ENCODE results near the gene PKD1L1.

- no peak for TF ChIP-seq EP300 (IDR thresholded peaks at IDR 0.05)
- TF ChIP-seq, protein P1, sequence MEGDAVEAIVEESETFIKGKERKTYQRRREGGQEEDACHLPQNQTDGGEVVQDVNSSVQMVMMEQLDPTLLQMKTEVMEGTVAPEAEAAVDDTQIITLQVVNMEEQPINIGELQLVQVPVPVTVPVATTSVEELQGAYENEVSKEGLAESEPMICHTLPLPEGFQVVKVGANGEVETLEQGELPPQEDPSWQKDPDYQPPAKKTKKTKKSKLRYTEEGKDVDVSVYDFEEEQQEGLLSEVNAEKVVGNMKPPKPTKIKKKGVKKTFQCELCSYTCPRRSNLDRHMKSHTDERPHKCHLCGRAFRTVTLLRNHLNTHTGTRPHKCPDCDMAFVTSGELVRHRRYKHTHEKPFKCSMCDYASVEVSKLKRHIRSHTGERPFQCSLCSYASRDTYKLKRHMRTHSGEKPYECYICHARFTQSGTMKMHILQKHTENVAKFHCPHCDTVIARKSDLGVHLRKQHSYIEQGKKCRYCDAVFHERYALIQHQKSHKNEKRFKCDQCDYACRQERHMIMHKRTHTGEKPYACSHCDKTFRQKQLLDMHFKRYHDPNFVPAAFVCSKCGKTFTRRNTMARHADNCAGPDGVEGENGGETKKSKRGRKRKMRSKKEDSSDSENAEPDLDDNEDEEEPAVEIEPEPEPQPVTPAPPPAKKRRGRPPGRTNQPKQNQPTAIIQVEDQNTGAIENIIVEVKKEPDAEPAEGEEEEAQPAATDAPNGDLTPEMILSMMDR (IDR thresholded peaks at IDR 0.05): peak; percentile 40 to 73 (median 64)
- peak in 1 of 2 donors; percentile 31 for TF ChIP-seq POLR2AphosphoS5 (IDR thresholded peaks at IDR 0.05)
- peak in 1 of 4 donors; percentile 43 for TF ChIP-seq POLR2A (IDR thresholded peaks at IDR 0.05)
Measured at GRCh38 chr7:47991741-47992311, 43.6 kb upstream of the PKD1L1 start.
